WTC11 (cell line): Measurements from ENCODE around the gene ATP6V1C2. TPM values are rescaled to one million over a fixed set of nuclear protein-coding genes. Genes with fewer than 3 reads are reported as not detected.

Source experiments
- ATAC-seq: fragments of 200-7000 bp; cut with Tn5 transposase; 2 replicates; pipeline ENCODE4 v1.10.0; 2021; ENCODE audit warnings: mild to moderate bottlenecking, moderate library complexity
- CTCF ChIA-PET: fragments of 300-600 bp; sonication (Branson Sonifier 250); formaldehyde crosslinking; loops from one replicate; lab custom pipeline; 2021; ENCODE audit warnings: antibody characterized with exemption; lab: Charles Lee
- POLR2A ChIA-PET: fragments of 350-600 bp; sonication (Branson Sonifier 250); formaldehyde crosslinking; loops from one replicate; lab custom pipeline; 2021; ENCODE audit warnings: antibody characterized with exemption; lab: Charles Lee
- DNase-seq: peaks from one replicate; pipeline ENCODE4 v3.0.0; 2021; ENCODE audit warnings: low spot score
- H3K27ac Mint-ChIP-seq: 2 replicates; pipeline ENCODE4 v1.8.0; 2021; ENCODE audit warnings: mixed read lengths
- H3K27me3 Mint-ChIP-seq: 2 replicates; pipeline ENCODE4 v1.8.0; 2021; ENCODE audit warnings: low read depth, mild to moderate bottlenecking, moderate library complexity, mixed read lengths
- H3K36me3 Mint-ChIP-seq: 2 replicates; pipeline ENCODE4 v1.8.0; 2021; ENCODE audit warnings: mixed read lengths
- H3K4me1 Mint-ChIP-seq: 2 replicates; pipeline ENCODE4 v1.8.0; 2022; ENCODE audit warnings: mixed read lengths
- H3K4me3 Mint-ChIP-seq: 2 replicates; pipeline ENCODE4 v1.8.0; 2021; ENCODE audit warnings: mild to moderate bottlenecking, moderate library complexity, mixed read lengths
- H3K9me3 Mint-ChIP-seq: 2 replicates; pipeline ENCODE4 v1.8.0; 2021; ENCODE audit warnings: mixed read lengths
- ATF1 ChIP-seq: sonication (generic); formaldehyde crosslinking; IDR thresholded peaks from 2 replicates; pipeline ENCODE4 v1.8.1; 2023; ENCODE audit warnings: mild to moderate bottlenecking, moderate library complexity, missing genetic modification reagents
- CDX4 ChIP-seq: fragments of 250-450 bp; sonication (Bioruptor Pico); IDR thresholded peaks from 2 replicates; pipeline ENCODE4 v1.9.0; 2021; ENCODE audit warnings: moderate library complexity, mild to moderate bottlenecking, inconsistent platforms, borderline replicate concordance
- CTCF ChIP-seq: fragments of 200-600 bp; IDR thresholded peaks from 2 replicates; pipeline ENCODE4 v1.8.0; 2022; ENCODE audit warnings: antibody characterized with exemption
- E2F4 ChIP-seq: sonication (generic); formaldehyde crosslinking; IDR thresholded peaks from 2 replicates; pipeline ENCODE4 v1.8.1; 2022; ENCODE audit warnings: low read depth, mild to moderate bottlenecking, moderate library complexity, missing genetic modification reagents, borderline replicate concordance
- ERG ChIP-seq: fragments of 250-450 bp; sonication (Bioruptor Pico); IDR thresholded peaks from 2 replicates; pipeline ENCODE4 v1.8.0; 2021; ENCODE audit warnings: mild to moderate bottlenecking
- FOXK1 ChIP-seq: sonication (generic); formaldehyde crosslinking; IDR thresholded peaks from 2 replicates; pipeline ENCODE4 v1.8.0; 2022; ENCODE audit warnings: mild to moderate bottlenecking, moderate library complexity, missing genetic modification reagents
- GRHL2 ChIP-seq: fragments of 250-450 bp; sonication (Bioruptor Pico); IDR thresholded peaks from 2 replicates; pipeline ENCODE4 v1.8.0; 2022; ENCODE audit warnings: mild to moderate bottlenecking, moderate library complexity; ENCODE audit not compliant: insufficient replicate concordance, severe bottlenecking
- HMGXB4 ChIP-seq: sonication (generic); formaldehyde crosslinking; IDR thresholded peaks from 2 replicates; pipeline ENCODE4 v1.8.1; 2023; ENCODE audit warnings: mild to moderate bottlenecking, moderate library complexity, missing genetic modification reagents
- JUN ChIP-seq: sonication (generic); formaldehyde crosslinking; IDR thresholded peaks from 2 replicates; pipeline ENCODE4 v1.8.0; 2023; ENCODE audit warnings: mild to moderate bottlenecking, missing genetic modification reagents
- MAX ChIP-seq: sonication (generic); formaldehyde crosslinking; IDR thresholded peaks from 2 replicates; pipeline ENCODE4 v1.8.0; 2022; ENCODE audit warnings: mild to moderate bottlenecking, missing genetic modification reagents
- MYBL2 ChIP-seq: sonication (generic); formaldehyde crosslinking; IDR thresholded peaks from 2 replicates; pipeline ENCODE4 v1.8.1; 2023; ENCODE audit warnings: mild to moderate bottlenecking, moderate library complexity, missing genetic modification reagents
- NR2C2 ChIP-seq: sonication (generic); formaldehyde crosslinking; IDR thresholded peaks from 2 replicates; pipeline ENCODE4 v1.8.0; 2022; ENCODE audit warnings: mild to moderate bottlenecking, missing genetic modification reagents
- NR3C1 ChIP-seq: sonication (generic); formaldehyde crosslinking; conservative IDR thresholded peaks from 2 replicates; pipeline ENCODE4 v1.8.1; 2023; ENCODE audit warnings: low read depth, mild to moderate bottlenecking, missing genetic modification reagents
- OVOL2 ChIP-seq: fragments of 250-450 bp; sonication (Bioruptor Pico); IDR thresholded peaks from 2 replicates; pipeline ENCODE4 v1.9.0; 2021; ENCODE audit warnings: mild to moderate bottlenecking, borderline replicate concordance
- TCF7 ChIP-seq: sonication (generic); formaldehyde crosslinking; IDR thresholded peaks from 2 replicates; pipeline ENCODE4 v1.8.0; 2022; ENCODE audit warnings: mild to moderate bottlenecking, low read depth, missing genetic modification reagents, moderate library complexity
- TP53 ChIP-seq: sonication (generic); formaldehyde crosslinking; IDR thresholded peaks from 2 replicates; pipeline ENCODE4 v1.8.1; 2023; ENCODE audit warnings: mild to moderate bottlenecking, missing genetic modification reagents
- ZBTB21 ChIP-seq: sonication (generic); formaldehyde crosslinking; IDR thresholded peaks from 2 replicates; pipeline ENCODE4 v1.8.1; 2023; ENCODE audit warnings: mild to moderate bottlenecking, missing genetic modification reagents, borderline replicate concordance
- ZNF121 ChIP-seq: sonication (generic); formaldehyde crosslinking; IDR thresholded peaks from 2 replicates; pipeline ENCODE4 v1.8.0; 2023; ENCODE audit warnings: missing genetic modification reagents
- ZNF219 ChIP-seq: sonication (generic); formaldehyde crosslinking; IDR thresholded peaks from 2 replicates; pipeline ENCODE4 v1.8.0; 2023; ENCODE audit warnings: missing genetic modification reagents, mild to moderate bottlenecking, borderline replicate concordance
- ZNF232 ChIP-seq: sonication (generic); formaldehyde crosslinking; IDR thresholded peaks from 2 replicates; pipeline ENCODE4 v1.8.0; 2022; ENCODE audit warnings: mild to moderate bottlenecking, missing genetic modification reagents
- ZNF532 ChIP-seq: fragments of 250-450 bp; sonication (Bioruptor Pico); IDR thresholded peaks from 2 replicates; pipeline ENCODE4 v1.9.0; 2021; ENCODE audit warnings: mild to moderate bottlenecking, borderline replicate concordance
- ZSCAN18 ChIP-seq: fragments of 250-450 bp; sonication (Bioruptor Pico); IDR thresholded peaks from 2 replicates; pipeline ENCODE4 v2.1.2; 2022; ENCODE audit warnings: mild to moderate bottlenecking, moderate library complexity
- total RNA-seq: library from RNA; stranded (reverse); gene quantifications from 3 replicates; pipeline ENCODE4 v1.2.3, GENCODE V29; 2021

The ATP6V1C2 gene
- total RNA-seq, 1 experiment from 2014 or later, result 0.42 TPM

- DNase-seq, result peak; percentile 27
- peaks cover 10% of the 10 kb centered on the region for H3K4me1 Mint-ChIP-seq
- ChIA-PET POLR2A (no interaction called here), CTCF (interaction anchor here (1.3 to 1.5 kb wide), 2 partner anchors 12 to 412 kb away, joined by 3 to 6 read pairs; a partner anchor contains a TSS)
- no peak overlapping the region for H3K27ac Mint-ChIP-seq
- no peaks in the 10 kb centered on the region for H3K36me3 Mint-ChIP-seq
- ATAC-seq, result peak; percentile 31
- peaks cover 78% of the 10 kb centered on the region for H3K27me3 Mint-ChIP-seq
- TF ChIP-seq ZNF121 (no peak), ZNF232 (0 out of 2 replicates have a peak, but pooled peaks have one; percentile 31)
- H3K9me3 Mint-ChIP-seq, result no peaks in the 10 kb centered on the region
- H3K4me3 Mint-ChIP-seq, result peak overlapping the region; percentile 64
Observed at GRCh38 chr2:10720947-10721395, 459 bp upstream of the ATP6V1C2 start.

GRCh38 chr2:10722252-10722825 is 909 bp downstream of the ATP6V1C2 start:
- CTCF ChIA-PET, result interaction anchor here (0.8 to 1.5 kb wide), 6 partner anchors 8 to 110 kb away, joined by 3 to 6 read pairs (median 4); no protein-coding TSS in a partner anchor
- Mint-ChIP-seq H3K27me3 (peaks cover 73% of the 10 kb centered on the region), H3K4me1 (peaks cover 10% of the 10 kb centered on the region), H3K4me3 (peak overlapping the region; percentile 74), H3K9me3 (no peaks in the 10 kb centered on the region), H3K27ac (no peak overlapping the region), H3K36me3 (no peaks in the 10 kb centered on the region)
- POLR2A ChIA-PET, result no interaction called here
- TF ChIP-seq ZNF532 (CRISPR knock-in tag) (no peak), HMGXB4 (CRISPR knock-in tag) (no peak), GRHL2 (CRISPR knock-in tag) (no peak), ZBTB21 (CRISPR knock-in tag) (no peak), JUN (CRISPR knock-in tag) (no peak), MAX (CRISPR knock-in tag) (no peak), ATF1 (CRISPR knock-in tag) (no peak), ZSCAN18 (no peak), NR2C2 (no peak), TP53 (CRISPR knock-in tag) (no peak), CTCF (no peak), TCF7 (CRISPR knock-in tag) (no peak), NR3C1 (CRISPR knock-in tag) (no peak), ERG (no peak), OVOL2 (CRISPR knock-in tag) (no peak), FOXK1 (no peak), CDX4 (CRISPR knock-in tag) (no peak), MYBL2 (CRISPR knock-in tag) (no peak), ZNF219 (no peak), E2F4 (CRISPR knock-in tag) (no peak)
- ATAC-seq (no peak), DNase-seq (no peak)
